ENCODE results near the gene PPP2R2C. TPM values are rescaled to one million over a fixed set of nuclear protein-coding genes. Genes with fewer than 3 reads are reported as not detected.

The PPP2R2C gene
- total and polyA plus RNA-seq, 9 of the 15 experiments (the other 6 are each of a cell fraction or from before 2014, with no cell fraction given), result 0.04 to 0.06 TPM; not detected in 7

GRCh38 chr4:6275351-6275750 lies 197.1 kb downstream of the PPP2R2C start:
- in situ Hi-C loops (cut with MboI), result no loop called here
- TF ChIP-seq DACH1 (IDR thresholded peaks at IDR 0.05; ENCODE audit: partially characterized antibody) (no peak), ZNF655 (CRISPR knock-in tag; IDR thresholded peaks at IDR 0.05) (no peak), SMAD4 (CRISPR knock-in tag; conservative IDR thresholded peaks at IDR 0.05) (no peak), ZNF253 (CRISPR knock-in tag; conservative IDR thresholded peaks at IDR 0.05) (no peak), ETS2 (tag; IDR thresholded peaks at IDR 0.05; ENCODE audit: borderline replicate concordance, poor library complexity, severe bottlenecking) (no peak), POLR2B (IDR thresholded peaks at IDR 0.05; ENCODE audit: low read depth, partially characterized antibody) (no peak), SAFB2 (IDR thresholded peaks at IDR 0.05; ENCODE audit: borderline replicate concordance, low read depth, low read length, severe bottlenecking) (no peak), RBM14 (IDR thresholded peaks at IDR 0.05; ENCODE audit: borderline replicate concordance, insufficient read depth, low read depth, low read length) (no peak), GMEB1 (CRISPR knock-in tag; IDR thresholded peaks at IDR 0.05) (no peak), FOXJ3 (CRISPR knock-in tag; IDR thresholded peaks at IDR 0.05) (no peak), NFXL1 (CRISPR knock-in tag; IDR thresholded peaks at IDR 0.05) (no peak)
- TF ChIP-seq, protein P1, sequence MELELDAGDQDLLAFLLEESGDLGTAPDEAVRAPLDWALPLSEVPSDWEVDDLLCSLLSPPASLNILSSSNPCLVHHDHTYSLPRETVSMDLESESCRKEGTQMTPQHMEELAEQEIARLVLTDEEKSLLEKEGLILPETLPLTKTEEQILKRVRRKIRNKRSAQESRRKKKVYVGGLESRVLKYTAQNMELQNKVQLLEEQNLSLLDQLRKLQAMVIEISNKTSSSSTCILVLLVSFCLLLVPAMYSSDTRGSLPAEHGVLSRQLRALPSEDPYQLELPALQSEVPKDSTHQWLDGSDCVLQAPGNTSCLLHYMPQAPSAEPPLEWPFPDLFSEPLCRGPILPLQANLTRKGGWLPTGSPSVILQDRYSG (tag; conservative IDR thresholded peaks at IDR 0.05; ENCODE audit: low read depth), result no peak
- TF ChIP-seq, protein P2, sequence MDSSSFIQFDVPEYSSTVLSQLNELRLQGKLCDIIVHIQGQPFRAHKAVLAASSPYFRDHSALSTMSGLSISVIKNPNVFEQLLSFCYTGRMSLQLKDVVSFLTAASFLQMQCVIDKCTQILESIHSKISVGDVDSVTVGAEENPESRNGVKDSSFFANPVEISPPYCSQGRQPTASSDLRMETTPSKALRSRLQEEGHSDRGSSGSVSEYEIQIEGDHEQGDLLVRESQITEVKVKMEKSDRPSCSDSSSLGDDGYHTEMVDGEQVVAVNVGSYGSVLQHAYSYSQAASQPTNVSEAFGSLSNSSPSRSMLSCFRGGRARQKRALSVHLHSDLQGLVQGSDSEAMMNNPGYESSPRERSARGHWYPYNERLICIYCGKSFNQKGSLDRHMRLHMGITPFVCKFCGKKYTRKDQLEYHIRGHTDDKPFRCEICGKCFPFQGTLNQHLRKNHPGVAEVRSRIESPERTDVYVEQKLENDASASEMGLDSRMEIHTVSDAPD (CRISPR knock-in tag; IDR thresholded peaks at IDR 0.05), result no peak
- no peak overlapping the region for H3K4me2 ChIP-seq (ENCODE audit: insufficient read depth, low read length)
- no peak overlapping the region for H2AFZ ChIP-seq (ENCODE audit: low read depth, low read length)
- H4K20me1 ChIP-seq (replicated peaks; ENCODE audit: control insufficient read depth, insufficient read depth, low read length), result 0 out of 2 replicates have a peak, but pooled peaks cover 11% of the 10 kb centered on the region
- no peak overlapping the region for H3K4me3 ChIP-seq
- intact Hi-C loops (cut with micrococcal nuclease), result no loop called here
- H3K9me3 ChIP-seq (replicated peaks; ENCODE audit: control insufficient read depth, insufficient read depth, low read depth, low read length), result no peaks in the 10 kb centered on the region
- CTCF ChIA-PET (ENCODE audit: low intra/inter-chr PET ratio), result no interaction called here
- FAIRE-seq (no peak), ATAC-seq (no peak), DNase-seq (ENCODE audit: extremely low read depth in 1 of 4, low spot score in 3 of 4) (no peak)
- H3K27me3 ChIP-seq (ENCODE audit: control insufficient read depth in 2 of 2, insufficient read depth in 2 of 2, low read length in 2 of 2), result peaks cover 3 to 76% of the 10 kb centered on the region in 2 experiments; a peak in 3 of 5 replicates
- no TSS peak for BruUV-seq (replicated peaks)
- no peaks in the 10 kb centered on the region for H3K36me3 ChIP-seq (ENCODE audit: control insufficient read depth, insufficient read depth, low read length)
- 0% methylated on average over 10 of the region's 10 CpGs for WGBS (ENCODE audit: insufficient coverage, low coverage, missing lambda C conversion rate)
- no peaks in the 10 kb centered on the region for H3K9me1 ChIP-seq (ENCODE audit: control insufficient read depth, insufficient read depth, low read length)
- no peaks in the 10 kb centered on the region for H3K79me2 ChIP-seq (ENCODE audit: control insufficient read depth, insufficient read depth, low read length)
- H3K4me1 ChIP-seq (replicated peaks in 1 of 2; ENCODE audit: control insufficient read depth in 2 of 2, insufficient read depth in 2 of 2, low read length in 2 of 2), result peaks cover 0 to 9% of the 10 kb centered on the region in 2 experiments; a peak in 2 of 5 replicates
- no peak overlapping the region for H3K27ac ChIP-seq (ENCODE audit: extremely low read depth, low read depth, low read length)
- H3K9ac ChIP-seq (ENCODE audit: insufficient read depth in 1 of 2, low read depth in 2 of 2, low read length in 2 of 2), result no peak overlapping the region
- POLR2A ChIA-PET, result no interaction called here
